NCI-H226 (cell line): Measurements from ENCODE around the gene ATP6V1E1.
A peak's percentile ranks its signal among the peaks of the same experiment; 100 is the strongest.
"Not testable (repeated sequence)": the region's sequence is repeated elsewhere in the genome, so short reads cannot be mapped to it uniquely, and the experiment has no call there.

ENCODE experiments used
- DNase-seq: peaks from one replicate; pipeline ENCODE4 v3.0.0-alpha.2; 2015

Gene ATP6V1E1

DNA sequence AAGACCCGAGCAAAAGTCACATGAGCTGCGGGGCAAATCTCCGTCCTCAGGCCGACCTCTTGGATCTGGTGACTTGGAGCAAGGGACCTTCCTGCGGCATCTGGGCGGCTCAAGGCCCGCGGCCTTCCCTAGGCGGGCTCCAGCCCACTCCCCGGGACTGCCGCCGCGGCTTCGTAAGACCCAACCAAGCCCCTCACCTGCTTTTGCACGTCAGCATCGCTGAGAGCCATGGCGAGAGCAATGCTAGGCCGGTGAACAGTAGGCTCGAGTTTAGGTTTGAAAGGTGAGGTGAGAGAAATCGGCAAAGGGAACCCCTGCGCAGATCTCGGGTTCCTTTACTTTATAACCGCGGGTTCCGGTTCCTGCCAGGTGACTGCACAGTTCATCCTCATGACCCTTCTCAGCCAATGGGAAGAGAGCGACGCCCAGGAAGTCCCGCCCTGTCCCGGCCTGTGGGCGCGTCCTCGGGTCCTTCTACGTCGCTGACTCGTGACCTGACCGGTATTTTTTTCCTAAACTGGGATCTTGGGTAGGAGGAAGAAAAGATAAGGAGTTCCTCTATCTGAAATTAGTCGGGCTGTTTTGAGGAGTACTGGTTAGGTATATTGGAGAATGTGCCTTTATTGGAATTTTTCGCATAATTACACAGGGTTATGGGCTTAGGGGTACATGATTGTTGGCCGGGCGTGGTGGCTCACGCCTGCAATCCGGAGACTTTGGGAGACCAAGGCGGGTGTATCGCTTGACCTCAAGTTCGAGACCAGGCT, at the start of gene ATP6V1E1:
TSS of gene ATP6V1E1 (minus strand) at position 344 of the 767 bp plus-strand sequence. CDS start at position 230, 114 bp downstream.
- peak; percentile 81 for DNase-seq

DNA sequence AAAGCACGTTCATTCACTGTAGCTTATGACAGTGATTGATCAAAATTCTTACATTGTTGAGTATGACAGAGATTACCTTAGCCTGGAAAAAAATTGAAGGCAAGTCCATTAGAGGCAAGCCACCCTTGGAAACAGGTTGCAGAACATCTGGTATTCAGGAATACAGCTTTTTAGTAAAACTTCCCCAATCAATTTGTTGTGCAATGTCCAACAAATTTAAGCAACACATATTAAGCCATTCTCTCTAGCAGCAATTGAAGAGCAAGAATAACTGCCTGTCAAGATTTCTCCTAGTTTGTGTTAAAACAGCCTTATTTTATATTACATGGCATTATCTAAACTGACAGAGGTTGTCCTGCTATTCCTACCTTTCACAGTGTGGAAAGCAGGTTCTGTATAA, 47.0 kb upstream of the ATP6V1E1 start:
- DNase-seq = no peak

DNA sequence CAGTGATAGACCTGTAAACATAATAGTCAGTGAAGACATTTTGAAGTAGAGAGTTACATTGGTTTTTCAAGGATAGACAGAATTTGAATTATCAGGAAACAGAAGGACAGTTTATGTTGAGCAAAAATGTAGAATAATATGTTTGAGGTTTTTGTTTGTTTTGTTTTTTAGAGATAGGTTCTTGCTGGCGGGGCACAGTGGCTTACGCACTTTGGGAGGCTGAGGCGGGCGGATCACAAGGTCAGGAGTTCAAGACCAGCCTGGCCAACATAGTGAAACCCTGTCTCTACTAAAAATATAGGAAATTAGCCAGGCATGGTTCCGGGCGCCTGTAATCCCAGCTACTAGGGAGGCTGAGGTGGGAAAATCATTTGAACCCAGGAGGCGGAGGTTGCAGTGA, 45.6 kb upstream of the ATP6V1E1 start:
- no peak for DNase-seq

DNA sequence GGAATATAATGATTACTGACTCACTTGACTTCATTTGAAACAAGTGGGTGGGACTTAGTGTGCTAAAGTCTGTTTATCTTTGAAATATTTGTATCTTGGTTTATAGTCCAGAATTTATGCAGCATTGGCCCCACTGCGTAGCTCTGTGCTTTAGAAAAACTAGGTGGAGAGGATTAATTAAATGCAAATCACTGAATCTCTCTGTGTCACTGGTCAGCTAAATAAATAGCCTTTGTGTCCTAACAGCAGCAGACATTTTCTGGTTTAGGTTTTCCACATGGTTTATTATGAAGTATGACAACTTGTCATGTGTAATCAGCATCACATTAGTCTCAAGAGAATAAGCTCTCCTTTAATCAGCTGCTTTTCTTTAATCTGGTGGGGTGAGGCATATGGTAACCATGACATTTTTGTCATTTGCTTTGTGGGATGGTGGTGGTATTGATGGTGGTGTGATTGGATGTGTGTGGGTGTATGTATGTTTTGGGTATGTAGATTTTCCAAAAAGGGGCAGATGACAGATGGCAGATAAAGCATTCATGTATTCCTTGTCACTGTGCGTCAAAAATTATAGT, 44.0 kb upstream of the ATP6V1E1 start:
- DNase-seq = no peak

DNA sequence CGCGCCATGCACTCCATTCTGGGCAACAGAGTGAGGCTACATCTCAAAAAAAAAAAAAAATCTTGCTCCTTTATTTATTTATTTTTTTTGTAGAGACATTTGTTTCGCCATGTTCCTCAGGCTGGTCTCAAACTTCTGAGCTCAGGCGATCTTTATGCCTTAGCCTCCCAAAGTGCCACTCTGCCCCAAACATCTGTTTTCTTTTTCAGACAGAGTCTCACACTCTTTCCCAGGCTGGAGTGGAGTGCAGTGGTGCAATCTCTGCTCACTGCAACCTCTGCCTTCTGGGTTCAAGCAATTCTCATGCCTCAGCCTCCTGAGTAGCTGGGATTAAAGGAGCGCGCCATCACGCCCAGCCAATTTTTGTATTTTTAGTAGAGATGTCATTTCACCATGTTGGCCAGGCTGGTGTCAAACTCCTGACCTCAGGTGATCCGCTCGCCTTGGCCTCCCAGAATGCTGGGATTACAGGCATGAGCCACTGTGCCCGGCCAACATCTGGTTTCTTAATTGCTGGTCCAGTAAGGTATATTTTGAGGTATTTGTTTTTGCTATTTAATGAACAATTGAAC, 43.1 kb upstream of the ATP6V1E1 start:
- not testable (repeated sequence) for DNase-seq

DNA sequence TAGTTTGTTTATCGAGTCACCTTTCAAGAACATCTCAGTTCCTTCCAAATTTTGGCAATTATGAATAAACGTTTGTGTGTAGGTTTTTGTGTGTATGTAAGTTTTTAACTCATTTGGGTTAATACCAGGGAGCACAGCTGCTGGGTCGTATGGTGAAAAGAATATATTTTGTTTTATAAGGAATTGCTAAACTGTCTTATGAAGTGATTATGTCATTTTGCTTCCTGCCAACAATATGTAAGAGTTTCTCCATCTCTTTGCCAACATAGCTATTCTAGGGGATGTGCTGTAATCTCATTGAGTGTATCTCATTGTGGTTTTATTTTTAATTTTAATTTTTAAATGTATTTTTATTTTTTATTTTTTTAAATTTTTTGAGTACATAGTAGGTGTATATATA, 37.3 kb upstream of the ATP6V1E1 start:
- DNase-seq = no peak

DNA sequence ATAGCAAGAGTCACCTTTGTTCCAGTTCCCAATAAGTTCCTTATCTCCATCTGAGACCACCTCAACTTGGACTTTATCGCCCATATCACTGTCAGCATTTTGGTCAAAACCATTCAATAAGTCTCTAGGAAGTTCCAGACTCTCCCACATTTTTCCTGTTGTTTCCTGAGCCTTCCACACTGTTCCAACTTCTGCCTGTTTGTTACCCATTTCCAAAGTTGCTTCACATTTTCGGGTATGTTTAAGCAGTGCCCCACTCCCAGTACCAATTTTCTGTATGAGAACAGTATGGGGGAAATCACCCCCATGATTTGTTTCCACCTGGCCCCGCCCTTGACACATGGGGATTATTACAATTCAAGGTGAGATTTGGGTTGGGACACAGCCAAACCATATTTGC, 36.7 kb upstream of the ATP6V1E1 start:
- no peak for DNase-seq

DNA sequence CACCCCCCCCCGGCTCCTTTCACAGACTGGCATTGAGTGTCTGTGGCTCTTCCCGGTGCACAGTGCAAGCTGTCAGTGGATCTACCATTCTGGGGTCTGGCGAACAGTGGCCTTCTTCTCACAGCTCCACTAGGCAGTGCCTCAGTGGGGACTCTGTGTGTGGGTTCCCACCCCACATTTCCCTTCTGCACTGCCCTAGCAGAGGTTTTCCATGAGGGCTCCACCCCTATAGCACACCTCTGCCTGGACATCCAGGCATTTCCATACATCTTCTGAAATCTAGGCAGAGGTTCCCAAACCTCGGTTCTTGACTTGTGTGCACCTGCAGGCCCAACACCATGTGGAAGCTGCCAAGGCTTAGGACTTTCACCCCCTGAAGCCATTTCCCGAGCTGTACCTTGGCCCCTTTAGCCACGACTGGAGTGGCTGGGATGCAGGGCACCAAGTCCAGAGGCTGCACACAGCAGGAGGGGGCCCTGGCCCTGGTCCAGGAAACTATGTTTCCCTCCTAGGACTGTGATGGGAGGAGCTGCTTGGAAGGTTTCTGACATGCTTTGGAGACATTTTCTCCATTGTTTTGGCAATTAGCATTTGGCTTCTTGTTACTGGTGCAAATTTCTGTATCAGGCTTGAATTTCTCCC, 36.0 kb upstream of the ATP6V1E1 start:
- no peak for DNase-seq

DNA sequence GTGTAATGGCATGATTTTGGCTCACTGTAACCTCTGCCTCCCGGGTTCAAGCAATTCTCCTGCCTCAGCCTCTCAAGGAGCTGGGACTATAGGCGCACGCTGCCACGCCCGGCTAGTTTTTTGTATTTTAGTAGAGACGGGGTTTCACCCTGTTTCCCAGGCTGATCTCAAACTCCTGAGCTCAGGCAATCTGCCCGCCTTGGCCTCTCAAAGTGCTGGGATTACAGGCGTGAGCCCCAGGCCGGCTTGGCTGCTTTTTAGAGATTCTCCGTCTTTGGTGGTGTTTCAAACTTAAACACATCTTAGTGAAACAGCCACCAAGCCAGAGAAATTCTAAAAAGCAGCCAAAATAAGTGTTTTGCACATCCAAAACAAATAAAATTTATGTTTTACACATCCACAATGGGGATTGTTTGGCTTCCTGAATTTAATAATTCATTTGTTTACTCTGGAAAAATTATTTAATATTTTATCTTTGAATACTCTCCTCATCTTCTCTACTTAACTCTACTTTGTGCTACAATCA, 28.4 kb upstream of the ATP6V1E1 start:
- no peak for DNase-seq

DNA sequence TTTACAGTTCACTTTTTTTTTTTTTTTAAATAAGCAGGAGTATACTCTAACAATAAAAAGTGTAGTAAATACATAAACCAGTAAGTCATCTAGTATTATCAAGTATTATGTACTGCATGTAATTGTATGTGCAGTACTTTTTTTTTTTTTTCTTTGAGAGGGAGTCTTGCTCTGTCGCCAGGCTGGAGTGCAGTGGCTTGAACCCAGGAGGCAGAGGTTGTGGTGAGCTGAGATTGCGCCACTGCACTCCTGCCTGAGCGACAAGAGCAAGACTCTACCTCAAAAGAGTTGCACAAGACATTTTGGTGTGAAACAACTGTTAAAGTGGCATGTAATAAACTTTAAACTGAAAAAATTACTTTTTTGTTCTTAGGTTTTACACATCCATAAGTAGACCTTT, 26.7 kb upstream of the ATP6V1E1 start:
- DNase-seq = no peak

DNA sequence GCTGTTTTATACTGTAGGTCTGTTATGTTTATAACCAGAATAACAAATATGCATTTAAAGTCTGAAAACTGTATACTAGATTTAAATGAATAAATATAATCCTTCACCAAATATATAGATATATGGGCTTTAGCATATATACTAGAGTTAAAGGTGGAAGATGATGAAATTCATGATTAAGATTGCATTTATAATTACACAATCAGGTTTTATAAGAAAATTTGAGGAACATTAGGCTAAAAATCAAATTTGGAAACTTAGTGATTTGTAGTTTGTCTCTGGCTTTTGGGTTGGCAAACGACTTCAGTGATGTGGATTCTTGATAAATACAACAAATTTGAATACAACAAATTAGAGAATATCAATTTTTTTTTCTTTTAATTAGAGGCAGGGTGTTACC, 20.0 kb upstream of the ATP6V1E1 start:
- no peak for DNase-seq

DNA sequence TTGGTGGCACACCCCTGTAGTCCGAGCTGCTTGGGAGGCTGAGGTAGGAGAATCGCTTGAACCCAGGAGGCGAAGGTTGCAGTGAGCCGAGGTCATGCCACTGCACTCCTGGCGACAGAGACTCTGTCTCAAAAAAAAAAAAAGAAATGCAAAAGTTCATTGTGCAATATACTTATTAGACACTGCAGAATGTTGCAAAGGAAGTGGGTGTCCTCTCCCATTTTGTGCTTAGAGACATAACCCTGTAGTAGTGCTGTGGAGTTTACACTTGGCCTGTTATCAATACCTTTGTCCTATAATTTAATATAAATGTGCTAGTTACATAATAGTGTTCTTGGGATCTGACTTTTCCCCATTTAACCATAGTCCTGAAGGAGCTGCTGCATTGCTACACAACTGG, 19.4 kb upstream of the ATP6V1E1 start:
- no peak for DNase-seq

DNA sequence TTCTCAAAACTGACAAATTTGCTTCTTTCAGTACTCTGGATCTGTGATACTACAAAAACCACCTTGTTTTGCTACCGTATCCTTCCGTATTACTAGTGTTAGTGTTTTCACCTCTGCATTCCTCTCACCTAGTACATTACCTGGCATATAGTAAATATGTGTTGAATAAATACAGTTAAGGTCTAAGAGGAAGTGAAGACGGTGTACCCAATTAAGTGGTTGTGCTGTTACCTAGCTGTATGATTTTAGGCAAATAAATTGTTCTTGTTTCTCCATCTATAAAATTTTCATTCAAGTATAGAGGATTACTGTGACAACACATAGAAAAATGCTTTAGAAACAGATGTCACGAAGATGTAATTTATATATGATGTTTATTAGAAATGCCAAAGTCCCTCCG, 18.9 kb upstream of the ATP6V1E1 start:
- no peak for DNase-seq

DNA sequence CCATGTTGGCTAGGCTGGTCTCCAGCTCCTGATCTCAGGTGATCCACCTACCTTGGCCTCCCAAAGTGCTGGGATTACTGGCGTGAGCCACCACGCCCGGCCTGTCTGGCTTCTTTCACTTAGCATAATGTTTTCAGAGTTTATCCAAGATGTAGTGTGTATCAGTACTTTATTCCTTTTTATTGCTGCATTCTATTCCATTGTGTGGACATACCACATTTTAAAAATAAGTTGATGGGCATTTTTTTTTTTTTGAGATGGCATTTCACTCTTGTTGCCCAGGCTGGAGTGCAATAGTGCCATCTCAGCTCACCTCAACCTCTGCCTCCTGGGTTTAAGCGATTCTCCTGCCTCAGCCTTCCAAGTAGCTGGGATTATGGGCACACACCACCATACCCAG, 13.8 kb upstream of the ATP6V1E1 start:
- DNase-seq = not testable (repeated sequence)

DNA sequence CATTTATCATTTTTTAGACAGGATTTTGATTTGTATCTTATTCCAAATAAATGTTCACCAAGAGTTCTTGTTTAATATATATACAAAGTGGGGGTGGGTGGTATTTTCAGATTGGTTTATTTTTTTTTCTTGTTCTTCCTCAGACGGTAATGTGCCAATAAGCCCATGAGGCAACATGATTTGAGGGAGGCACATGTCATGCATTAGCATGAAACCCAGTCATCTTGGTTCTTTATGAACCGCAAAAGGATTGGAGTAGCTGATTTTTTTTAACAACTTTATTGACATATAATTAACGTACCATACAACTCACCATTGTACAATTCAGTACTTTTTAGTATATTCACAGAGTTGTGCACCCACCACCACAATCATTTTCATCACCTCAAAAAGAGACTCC, 12.7 kb upstream of the ATP6V1E1 start:
- DNase-seq = no peak

DNA sequence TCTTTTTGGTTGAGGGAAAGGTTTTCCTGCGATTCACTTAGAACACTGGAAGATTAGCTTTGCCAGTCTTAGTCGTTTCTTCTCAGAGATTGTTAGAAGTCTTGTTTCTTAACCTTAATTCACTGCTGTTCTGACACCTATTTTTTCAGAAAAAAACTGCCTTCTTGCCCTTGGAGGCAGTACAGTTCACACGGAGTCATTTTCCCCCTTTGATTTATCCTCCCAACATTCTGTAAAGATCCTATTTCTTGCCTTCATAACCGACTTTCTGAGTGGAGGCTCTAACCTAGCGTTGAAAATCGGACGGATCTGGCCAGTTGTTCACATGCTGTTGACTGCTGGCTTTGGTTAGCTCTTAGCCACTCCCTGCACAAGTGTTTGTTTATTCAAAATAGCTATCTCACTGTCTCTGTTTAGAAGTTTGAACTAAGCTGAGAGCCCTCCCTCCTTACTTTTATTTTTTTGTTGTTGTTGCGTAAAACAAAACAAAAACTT, 10.7 kb upstream of the ATP6V1E1 start:
- DNase-seq = no peak

DNA sequence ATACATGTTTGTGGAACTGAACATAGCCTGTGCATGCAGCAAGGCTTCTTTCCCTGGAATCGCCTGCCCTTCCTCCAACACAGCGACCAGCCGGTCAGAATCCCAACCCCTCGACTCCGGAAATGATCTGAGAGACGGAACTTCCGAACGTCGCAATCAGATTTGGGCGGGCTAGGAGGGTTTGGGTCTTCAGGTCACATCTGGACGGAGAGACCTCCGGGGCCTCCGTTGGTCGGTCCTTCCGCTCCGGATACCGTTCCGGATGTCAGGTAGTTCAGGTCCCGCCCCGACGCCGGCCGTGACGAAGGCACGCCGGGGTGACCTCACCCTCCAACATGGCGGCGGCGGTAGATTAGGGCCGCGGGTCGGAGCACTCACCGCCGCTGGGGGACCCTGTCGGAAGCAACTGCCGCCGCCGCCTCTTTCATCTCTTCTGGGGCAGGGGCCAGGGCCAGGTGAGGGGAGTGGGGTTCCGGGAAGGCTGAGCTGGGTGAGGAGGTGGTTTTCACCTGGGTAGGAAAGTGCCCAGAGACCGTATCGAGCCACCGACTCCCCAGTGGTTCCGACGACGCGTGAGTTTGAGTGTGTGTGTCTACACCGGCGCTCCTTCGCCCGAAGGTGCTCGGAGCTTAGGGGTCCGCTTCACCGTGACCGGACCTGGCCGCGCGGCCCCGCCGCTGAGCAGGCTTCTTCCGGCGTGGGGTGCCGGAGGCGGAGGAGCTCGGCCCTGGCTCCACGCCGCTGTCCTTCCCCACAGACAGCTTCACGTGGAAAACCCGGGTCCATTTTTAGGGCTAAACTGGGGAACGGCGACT, 10.1 kb upstream of the ATP6V1E1 start, which contains the start of gene BCL2L13:
TSS of gene BCL2L13 (plus strand) at position 326 of the 815 bp plus-strand sequence. CDS start 16,955 bp downstream, outside the sequence.
- DNase-seq = peak; percentile 76

DNA sequence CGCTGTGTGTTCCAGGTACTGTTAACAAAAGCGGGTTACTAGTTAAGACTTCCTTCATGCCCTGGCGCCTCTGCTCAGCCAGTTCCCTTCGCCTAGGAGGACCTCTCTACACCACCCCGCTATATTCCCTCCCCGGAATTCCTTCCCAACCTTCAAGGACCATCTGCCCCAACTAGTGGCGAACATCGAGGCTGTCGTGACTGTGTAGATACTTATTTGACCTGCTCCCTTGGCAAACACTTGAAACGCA, 9.6 kb upstream of the ATP6V1E1 start:
- DNase-seq = no peak

DNA sequence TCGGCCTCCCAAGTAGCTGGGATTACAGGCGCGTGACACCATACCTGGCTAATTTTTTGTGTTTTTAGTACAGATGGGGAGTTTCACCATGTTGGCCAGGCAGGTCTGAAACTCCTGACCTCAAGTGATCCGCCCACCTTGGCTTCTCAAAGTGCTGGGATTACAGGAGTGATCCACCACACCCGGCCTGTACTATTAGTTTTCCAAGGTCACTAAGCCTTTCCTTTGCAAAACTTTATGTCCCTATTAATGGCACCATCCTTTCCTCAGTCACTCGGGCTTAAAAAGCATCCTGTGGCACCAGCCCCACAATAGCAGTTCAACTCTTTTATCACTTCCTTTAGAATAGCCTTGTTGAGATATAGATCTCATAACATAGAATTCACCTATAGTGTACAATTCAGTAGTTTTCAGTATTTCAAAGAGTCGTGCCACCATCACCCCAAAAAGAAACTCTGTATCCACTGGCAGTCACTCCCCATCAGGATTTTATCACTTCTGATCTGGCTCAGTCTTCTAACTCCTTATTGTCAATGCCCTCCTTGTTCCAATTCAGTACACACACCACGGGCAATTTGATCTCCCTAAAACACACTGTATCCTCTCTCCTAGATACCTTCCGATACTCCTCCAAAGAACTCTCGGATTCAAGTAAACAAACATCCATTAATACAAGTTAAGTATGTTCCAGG, 9.1 kb upstream of the ATP6V1E1 start:
- DNase-seq = no peak

DNA sequence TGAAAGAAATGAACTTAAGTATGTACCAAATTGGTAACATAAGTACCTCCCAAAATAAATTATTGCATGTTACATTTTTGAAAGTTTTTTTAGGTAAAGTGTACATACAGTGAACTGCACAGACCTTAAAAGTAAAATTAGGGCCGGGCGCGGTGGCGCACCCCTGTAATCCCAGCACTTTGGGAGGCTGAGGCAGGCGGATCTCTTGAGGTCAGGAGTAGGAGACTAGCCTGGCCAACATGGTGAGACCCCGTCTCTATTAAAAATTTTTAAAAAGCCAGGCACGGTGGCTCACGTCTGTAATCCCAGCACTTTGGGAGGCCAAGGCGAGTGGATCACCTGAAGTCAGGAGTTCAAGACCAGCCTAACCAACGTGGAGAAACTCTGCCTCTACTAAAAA, 8.3 kb upstream of the ATP6V1E1 start:
- DNase-seq = not testable (repeated sequence)

DNA sequence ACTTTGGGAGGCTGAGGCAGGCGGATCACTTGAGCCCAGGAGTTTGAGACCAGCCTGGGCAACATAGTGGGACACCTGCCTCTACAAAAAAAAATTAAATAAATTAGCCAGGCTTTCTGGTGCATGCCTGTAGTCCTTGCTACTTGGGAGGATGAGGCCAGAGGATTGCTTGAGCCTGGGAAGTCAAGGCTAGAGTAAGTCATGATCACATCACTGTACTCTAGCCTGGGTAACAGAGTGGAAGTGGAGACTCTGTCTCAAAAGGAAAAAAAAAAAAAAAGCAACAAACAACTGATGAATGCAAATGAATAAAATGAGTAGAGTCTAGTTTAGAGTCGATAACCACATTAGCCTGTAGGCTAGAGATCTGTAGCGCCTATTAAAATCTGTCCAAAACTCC, 6.1 kb upstream of the ATP6V1E1 start:
- no peak for DNase-seq

DNA sequence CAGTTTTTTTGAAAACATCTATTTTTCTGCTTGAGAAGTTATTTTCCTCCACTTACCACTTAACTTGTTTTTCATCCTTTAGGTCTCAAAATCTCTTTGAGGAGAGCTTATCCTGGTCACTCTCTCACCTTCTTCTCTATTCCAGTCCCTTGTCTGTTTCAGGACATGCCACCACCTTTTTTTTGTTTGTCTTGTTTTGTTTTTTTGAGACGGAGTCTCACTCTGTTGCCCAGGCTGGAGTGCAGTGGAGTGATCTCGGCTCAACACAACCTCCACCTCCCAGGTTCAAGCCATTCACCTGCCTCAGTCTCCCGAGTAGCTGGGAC, 5.4 kb upstream of the ATP6V1E1 start:
- no peak for DNase-seq
